Esophagus muscularis mucosa (tissue), 4 donors: ENCODE results near the gene DNAJC27.

Source experiments
- CTCF ChIP-seq, 3 experiments: fragments of 200-600 bp in 2 of 3; fragments of 450-650 bp in 1 of 3; sonication (generic) in 2 of 3; IDR thresholded peaks; one replicate each; pipeline ENCODE4 v1.5.1; 2017 to 2019; ENCODE audit warnings: antibody characterized with exemption in 3 of 3, mild to moderate bottlenecking in 2 of 3, moderate library complexity in 1 of 3
- EP300 ChIP-seq: sonication (generic); formaldehyde crosslinking; IDR thresholded peaks from one replicate; pipeline ENCODE4 v1.6.1; 2017; ENCODE audit warnings: antibody characterized with exemption
- POLR2A ChIP-seq: fragments of 450-650 bp; IDR thresholded peaks from one replicate; pipeline ENCODE4 v1.6.1; 2017; ENCODE audit warnings: antibody characterized with exemption, moderate library complexity, mild to moderate bottlenecking, low read depth
- POLR2AphosphoS5 ChIP-seq, 2 donors: sonication (generic); formaldehyde crosslinking; IDR thresholded peaks; one replicate each; pipeline ENCODE4 v1.6.1; 2017; ENCODE audit warnings: antibody characterized with exemption in 2 of 2

- no peak for TF ChIP-seq POLR2A
- no peak for TF ChIP-seq EP300
- no peak for TF ChIP-seq POLR2AphosphoS5 (IDR thresholded peaks at IDR 0.05)
- no peak for TF ChIP-seq CTCF (IDR thresholded peaks at IDR 0.05)
These were observed 9.9 kb downstream of the DNAJC27 start for GRCh38 chr2:24961903-24962302.
